ENCODE measurements around the gene COG3.
"Not testable (repeated sequence)": the region's sequence is repeated elsewhere in the genome, so short reads cannot be mapped to it uniquely, and the experiment has no call there.

COG3 gene

GRCh38 chr13:45464687-45465453, at the start of gene COG3:
COG3 (plus strand) TSS chr13:45464939; CDS start chr13:45465037, 98 bp downstream.
- no peak for DNase-seq (ENCODE audit: low read depth)

GRCh38 chr13:45415112-45415511, 49.6 kb upstream of the COG3 start:
- DNase-seq (ENCODE audit: low read depth) = no peak

- no peak for DNase-seq (ENCODE audit: low read depth)
These were observed 48.1 kb upstream of the COG3 start for GRCh38 chr13:45416516-45417128.

GRCh38 chr13:45417790-45418534, 46.8 kb upstream of the COG3 start, which contains the start of gene SLC25A30:
SLC25A30 (minus strand) TSS chr13:45418373; CDS start chr13:45411425, 6,948 bp downstream.
- peak; percentile 56 for DNase-seq (ENCODE audit: low read depth)

- DNase-seq (ENCODE audit: low read depth) = not testable (repeated sequence)
These were observed 45.4 kb upstream of the COG3 start for GRCh38 chr13:45419389-45419788.

- DNase-seq (ENCODE audit: low read depth) = no peak
These were observed 44.8 kb upstream of the COG3 start for GRCh38 chr13:45419945-45420344.

GRCh38 chr13:45422731-45423292, 41.9 kb upstream of the COG3 start:
- DNase-seq (ENCODE audit: low read depth) = no peak

GRCh38 chr13:45426056-45426841, 38.5 kb upstream of the COG3 start:
- DNase-seq (ENCODE audit: low read depth) = not testable (repeated sequence)

GRCh38 chr13:45432737-45433380, 31.9 kb upstream of the COG3 start:
- DNase-seq (ENCODE audit: low read depth) = no peak

- no peak for DNase-seq (ENCODE audit: low read depth)
These were observed 31.4 kb upstream of the COG3 start for GRCh38 chr13:45433381-45433790.

GRCh38 chr13:45434556-45435371, 30.0 kb upstream of the COG3 start:
- no peak for DNase-seq (ENCODE audit: low read depth)

GRCh38 chr13:45436332-45436731, 28.4 kb upstream of the COG3 start:
- no peak for DNase-seq (ENCODE audit: low read depth)

GRCh38 chr13:45436953-45437352, 27.8 kb upstream of the COG3 start:
- DNase-seq (ENCODE audit: low read depth) = no peak

- no peak for DNase-seq (ENCODE audit: low read depth)
These were observed 26.8 kb upstream of the COG3 start for GRCh38 chr13:45437947-45438346.

- DNase-seq (ENCODE audit: low read depth) = no peak
These were observed 25.7 kb upstream of the COG3 start for GRCh38 chr13:45439008-45439407.

GRCh38 chr13:45439781-45440462, 24.8 kb upstream of the COG3 start:
- DNase-seq (ENCODE audit: low read depth) = no peak

- no peak for DNase-seq (ENCODE audit: low read depth)
These were observed 23.1 kb upstream of the COG3 start for GRCh38 chr13:45441633-45442032.

GRCh38 chr13:45445053-45445452, 19.7 kb upstream of the COG3 start:
- no peak for DNase-seq (ENCODE audit: low read depth)

- DNase-seq (ENCODE audit: low read depth) = no peak
These were observed 18.6 kb upstream of the COG3 start for GRCh38 chr13:45446181-45446580.
